Retinal pigment epithelial cell (primary cell): ENCODE data around the gene MRGPRF.

Experiments used
- DNase-seq: peaks from one replicate; pipeline ENCODE4 v3.0.0-alpha.2; 2010; ENCODE audit warnings: low read depth
- H3K4me3 ChIP-seq: 2 replicates; pipeline ENCODE4 v1.5.1; 2011; ENCODE audit warnings: mild to moderate bottlenecking, low read length, control low read depth, moderate library complexity
- TF ChIP-seq, protein P1 (sequence below): conservative IDR thresholded peaks from 2 replicates; pipeline ENCODE4 v1.5.1; 2011; ENCODE audit warnings: low read depth, low read length, control low read depth, inconsistent platforms

MRGPRF gene

DNA sequence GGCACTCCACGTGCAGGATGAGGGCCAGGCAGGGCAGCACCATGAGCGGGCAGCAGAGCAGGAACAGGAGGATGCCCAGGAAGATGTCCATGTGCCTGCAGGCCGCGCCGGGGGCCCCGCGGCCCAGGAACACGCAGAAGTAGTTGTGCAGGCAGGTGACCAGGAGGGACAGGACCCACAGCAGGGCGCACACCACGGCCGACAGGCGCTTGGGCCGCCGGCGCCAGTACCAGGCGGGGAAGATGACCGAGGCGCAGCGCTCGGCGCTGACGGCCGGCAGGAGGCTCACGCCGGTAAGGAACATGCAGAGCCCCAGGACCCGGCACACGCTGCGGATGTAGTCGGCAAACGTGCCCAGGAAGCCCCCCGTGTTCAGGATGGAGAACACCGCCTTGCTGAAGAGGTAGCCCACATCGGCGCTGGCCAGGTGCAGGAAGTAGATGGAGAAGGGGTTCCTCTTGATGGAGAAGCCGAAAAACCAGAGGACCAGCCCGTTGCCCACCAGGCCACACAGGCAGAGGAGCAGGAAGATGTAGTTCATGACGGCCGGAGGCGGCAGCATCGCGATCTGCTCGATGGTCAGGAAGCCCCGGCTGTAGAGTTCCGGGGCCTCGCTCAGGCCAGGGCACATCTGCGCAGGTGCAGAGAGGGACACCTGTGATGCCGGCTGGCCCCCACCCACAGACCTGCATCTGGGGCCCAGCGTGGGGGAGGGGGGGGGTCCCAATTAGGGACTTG, 7.2 kb downstream of the MRGPRF start:
- DNase-seq = no peak
- TF ChIP-seq, protein P1, sequence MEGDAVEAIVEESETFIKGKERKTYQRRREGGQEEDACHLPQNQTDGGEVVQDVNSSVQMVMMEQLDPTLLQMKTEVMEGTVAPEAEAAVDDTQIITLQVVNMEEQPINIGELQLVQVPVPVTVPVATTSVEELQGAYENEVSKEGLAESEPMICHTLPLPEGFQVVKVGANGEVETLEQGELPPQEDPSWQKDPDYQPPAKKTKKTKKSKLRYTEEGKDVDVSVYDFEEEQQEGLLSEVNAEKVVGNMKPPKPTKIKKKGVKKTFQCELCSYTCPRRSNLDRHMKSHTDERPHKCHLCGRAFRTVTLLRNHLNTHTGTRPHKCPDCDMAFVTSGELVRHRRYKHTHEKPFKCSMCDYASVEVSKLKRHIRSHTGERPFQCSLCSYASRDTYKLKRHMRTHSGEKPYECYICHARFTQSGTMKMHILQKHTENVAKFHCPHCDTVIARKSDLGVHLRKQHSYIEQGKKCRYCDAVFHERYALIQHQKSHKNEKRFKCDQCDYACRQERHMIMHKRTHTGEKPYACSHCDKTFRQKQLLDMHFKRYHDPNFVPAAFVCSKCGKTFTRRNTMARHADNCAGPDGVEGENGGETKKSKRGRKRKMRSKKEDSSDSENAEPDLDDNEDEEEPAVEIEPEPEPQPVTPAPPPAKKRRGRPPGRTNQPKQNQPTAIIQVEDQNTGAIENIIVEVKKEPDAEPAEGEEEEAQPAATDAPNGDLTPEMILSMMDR = no peak
- no peak overlapping the region for H3K4me3 ChIP-seq

DNA sequence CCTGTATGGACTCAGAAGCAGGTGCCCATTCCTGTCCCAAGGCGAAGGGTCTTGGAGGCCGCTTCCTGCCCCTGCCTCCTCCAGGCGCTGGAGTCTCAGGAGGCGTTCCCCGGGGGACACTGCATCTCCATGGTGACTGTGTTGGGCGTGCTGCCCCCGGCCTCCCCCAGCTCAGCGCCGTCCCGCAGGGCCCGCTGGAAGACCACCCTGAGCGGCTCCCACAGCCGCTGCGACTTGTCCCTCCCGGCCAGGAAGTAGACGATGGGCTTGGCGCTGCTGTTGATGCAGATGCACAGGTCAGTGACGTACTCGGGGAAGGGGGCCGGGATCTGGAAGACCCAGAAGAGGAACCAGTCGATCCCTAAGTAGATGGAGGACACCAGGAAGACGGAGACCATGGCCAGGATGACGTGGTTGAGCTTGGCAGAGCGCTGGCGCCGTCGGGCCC, 7.8 kb downstream of the MRGPRF start:
- DNase-seq = no peak
- H3K4me3 ChIP-seq = no peak overlapping the region
- TF ChIP-seq, protein P1 = no peak

DNA sequence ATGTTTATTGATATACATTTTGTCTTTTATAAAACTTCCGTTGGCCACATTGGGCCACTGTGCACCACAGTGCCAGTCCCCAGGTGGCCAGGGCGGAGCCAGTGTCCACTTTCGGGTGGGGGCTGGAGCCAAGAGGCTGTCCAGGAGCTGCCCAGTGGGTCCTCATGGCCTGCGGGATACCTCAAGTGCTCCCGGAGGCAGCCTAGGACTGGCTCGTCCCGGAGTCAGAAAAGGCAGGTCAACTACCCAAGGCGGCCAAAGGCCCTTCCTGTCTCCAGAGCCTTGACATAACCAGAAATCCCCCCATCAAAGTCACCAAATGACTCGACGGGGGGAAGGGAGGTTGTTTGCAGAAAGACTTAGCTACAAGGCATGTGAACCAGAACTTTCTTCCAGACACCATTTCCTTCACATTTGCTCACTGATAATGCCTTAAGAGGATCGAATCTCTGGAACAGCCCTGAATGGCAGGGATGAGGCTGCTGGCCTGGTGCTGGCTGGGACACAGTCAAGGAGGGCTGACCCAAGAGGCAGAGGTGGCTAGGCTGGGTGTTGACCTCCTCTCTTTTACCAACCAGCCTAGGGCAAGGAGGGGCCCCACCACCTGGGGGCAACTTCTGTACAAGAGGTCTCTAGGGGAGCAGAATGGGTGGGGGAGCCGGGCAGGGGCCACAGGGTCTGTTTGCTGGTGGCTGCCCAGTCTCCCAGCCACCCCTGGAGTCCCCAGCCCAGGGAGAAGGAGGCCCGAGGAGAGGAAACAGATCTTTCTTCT, 8.4 kb downstream of the MRGPRF start:
- TF ChIP-seq, protein P1 = no peak
- no peak overlapping the region for H3K4me3 ChIP-seq
- DNase-seq = no peak

DNA sequence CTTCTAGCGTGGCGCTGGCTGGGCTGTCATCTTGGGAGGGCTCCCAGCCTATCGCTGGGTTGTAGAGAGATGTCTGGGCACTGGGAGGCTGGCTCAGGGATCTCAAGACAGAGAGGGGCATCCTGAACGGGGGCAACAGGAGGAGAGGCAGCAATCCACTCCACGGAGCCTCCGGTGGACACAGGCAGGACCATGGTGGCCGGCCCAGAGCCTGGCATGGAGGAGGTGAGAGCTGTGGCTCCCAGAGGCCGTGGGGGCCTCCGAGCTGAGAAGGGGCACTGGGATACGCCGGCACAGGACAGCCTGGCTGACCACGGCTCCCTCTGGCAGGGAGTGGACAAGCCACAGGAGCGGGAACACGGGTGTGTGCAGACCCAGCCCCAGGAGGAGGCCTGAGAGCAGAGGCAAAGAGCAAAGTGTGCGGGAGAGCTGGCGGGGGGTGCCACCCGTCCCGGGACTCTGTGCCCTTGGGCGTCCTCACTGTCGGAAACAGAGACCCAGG, 9.1 kb downstream of the MRGPRF start:
- no peak for DNase-seq
- TF ChIP-seq, protein P1 = no peak

DNA sequence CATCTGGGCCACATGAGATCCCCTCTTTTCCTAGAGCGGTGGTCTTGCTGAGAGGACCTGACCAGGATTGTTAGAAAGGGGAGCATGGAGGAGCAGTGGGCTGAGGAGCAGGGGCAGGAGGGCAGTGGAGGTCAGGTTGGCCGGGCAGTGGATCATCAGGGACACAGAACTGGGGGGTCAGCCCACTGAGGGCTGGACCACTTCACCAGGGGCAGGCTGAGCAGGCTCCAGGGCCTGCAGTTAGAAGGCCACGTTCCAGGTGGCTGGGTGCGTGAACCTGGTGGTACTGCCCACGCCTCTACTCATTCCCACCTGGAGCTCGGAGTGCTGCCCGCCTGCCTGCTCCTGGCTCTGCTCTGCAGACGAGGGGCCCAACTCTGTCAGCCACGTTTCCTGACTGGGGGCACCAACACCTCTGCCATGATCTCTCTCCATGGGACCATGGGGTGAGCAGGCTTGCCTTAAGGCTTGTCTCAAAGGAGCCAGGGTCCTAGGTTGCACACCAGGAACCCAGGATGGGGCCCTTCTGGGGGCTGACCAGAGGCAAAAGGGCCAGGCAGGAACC, 9.7 kb downstream of the MRGPRF start:
- TF ChIP-seq, protein P1 = no peak
- DNase-seq = no peak
- no peak overlapping the region for H3K4me3 ChIP-seq

More for the DNA sequence above, 9.1 kb downstream of the MRGPRF start:
- no peak overlapping the region for H3K4me3 ChIP-seq

DNA sequence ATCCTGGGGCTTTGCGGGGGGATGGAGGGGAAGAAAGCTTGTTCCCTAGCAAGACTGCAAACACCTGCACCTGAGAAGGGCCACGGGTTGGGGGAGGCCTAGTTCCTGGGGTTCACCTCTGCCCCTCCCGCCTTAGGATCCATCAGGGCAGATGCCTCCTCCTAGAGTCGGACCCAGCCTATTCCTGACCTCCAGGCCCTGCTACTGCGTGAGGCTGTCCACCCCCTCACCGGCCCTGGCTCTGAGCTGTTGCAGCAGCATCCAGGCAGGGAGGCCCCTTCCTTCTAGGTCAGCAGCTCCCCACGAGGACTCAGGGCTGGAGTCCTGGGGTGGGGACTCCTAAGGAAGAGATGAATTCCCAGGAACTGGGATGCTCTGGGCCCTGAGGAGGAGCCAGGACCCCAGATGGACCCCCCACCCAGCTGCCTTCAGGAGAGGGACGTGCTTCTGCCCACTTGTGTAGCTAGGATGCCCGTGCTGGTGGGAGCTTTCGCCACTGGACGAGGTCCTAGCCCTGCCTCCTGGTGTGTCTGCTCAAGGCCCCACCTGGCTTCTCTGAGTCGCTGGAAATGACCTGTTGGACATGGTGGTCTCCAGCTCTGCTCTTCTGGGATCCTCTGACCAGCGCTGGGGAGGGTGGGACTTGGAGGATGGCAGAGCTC, 10.3 kb downstream of the MRGPRF start:
- TF ChIP-seq, protein P1 = no peak
- H3K4me3 ChIP-seq = no peak overlapping the region
- DNase-seq = no peak
